Small intestine (tissue), 7 donors: Measurements from ENCODE around the gene VWF. TPM values are rescaled to one million over a fixed set of nuclear protein-coding genes. Genes with fewer than 3 reads are reported as not detected.

ENCODE experiments used
- DNase-seq, 2 donors: peaks; one replicate each; pipeline versions ENCODE4 v3.0.0 to v3.0.0-alpha.2; 2013
- FAIRE-seq: peaks from 2 replicates; lab custom pipeline; 2012; peaks lifted over from hg19 to GRCh38; lab: Jason Lieb, UNC
- H3K27ac ChIP-seq, 3 donors: one replicate each; pipeline ENCODE4 v1.5.1; 2013; ENCODE audit warnings: low read length in 2 of 3, mild to moderate bottlenecking in 2 of 3, control low read depth in 1 of 3, inconsistent platforms in 1 of 3, low read depth in 1 of 3, moderate library complexity in 1 of 3
- H3K27me3 ChIP-seq, 3 donors: one replicate each; pipeline ENCODE4 v1.6.1; 2013; ENCODE audit warnings: low read length in 3 of 3, inconsistent platforms in 1 of 3; ENCODE audit not compliant: control insufficient read depth in 3 of 3, insufficient read depth in 3 of 3
- H3K36me3 ChIP-seq, 3 donors: one replicate each; pipeline ENCODE4 v1.6.1; 2013; ENCODE audit warnings: low read length in 3 of 3, inconsistent platforms in 1 of 3, low read depth in 1 of 3, mild to moderate bottlenecking in 1 of 3, moderate library complexity in 1 of 3; ENCODE audit not compliant: control insufficient read depth in 3 of 3, insufficient read depth in 2 of 3
- H3K4me1 ChIP-seq, 3 donors: one replicate each; pipeline ENCODE4 v1.6.1; 2013; ENCODE audit warnings: low read length in 2 of 3, inconsistent platforms in 1 of 3, low read depth in 1 of 3, mild to moderate bottlenecking in 1 of 3, moderate library complexity in 1 of 3; ENCODE audit not compliant: control insufficient read depth in 3 of 3, insufficient read depth in 2 of 3
- H3K4me3 ChIP-seq, 3 donors: one replicate each; pipeline ENCODE4 v1.5.1; 2013; ENCODE audit warnings: low read length in 3 of 3, control low read depth in 1 of 3, inconsistent platforms in 1 of 3, low read depth in 1 of 3, mild to moderate bottlenecking in 1 of 3, moderate library complexity in 1 of 3
- H3K9me3 ChIP-seq, 2 donors: one replicate each; pipeline ENCODE4 v1.6.1; 2013; ENCODE audit warnings: low read depth in 1 of 2, low read length in 1 of 2; ENCODE audit not compliant: control insufficient read depth in 2 of 2, insufficient read depth in 1 of 2
- WGBS, 3 donors: extraction: QIAGEN DNeasy Blood & Tissue Kit; methylation state at CpG; one replicate each; pipeline ENCODE4 v1.1.7; 2013; 5-methylcytosine and 5-hydroxymethylcytosine counted together
- polyA plus RNA-seq, 4 donors: library from polyadenylated mRNA; stranded (reverse) in 3 of 4; unstranded in 1 of 4; fragments of 200-250 nt in 3 of 4; fragments of 120-200 nt in 1 of 4; gene quantifications; one replicate each; pipeline versions ENCODE4 v1.2.1 to v1.2.3, GENCODE V29; 2013
- donor health status: healthy with polysubstance abuse.
- donor health status: control.
- donor health status: control.
- donor health status: Bipolar disorder and iron deficiency.
- donor health status: healthy.

Gene VWF
- polyA plus RNA-seq, 4 donors = 2.2 to 82.9 (median 6.1) TPM

DNA sequence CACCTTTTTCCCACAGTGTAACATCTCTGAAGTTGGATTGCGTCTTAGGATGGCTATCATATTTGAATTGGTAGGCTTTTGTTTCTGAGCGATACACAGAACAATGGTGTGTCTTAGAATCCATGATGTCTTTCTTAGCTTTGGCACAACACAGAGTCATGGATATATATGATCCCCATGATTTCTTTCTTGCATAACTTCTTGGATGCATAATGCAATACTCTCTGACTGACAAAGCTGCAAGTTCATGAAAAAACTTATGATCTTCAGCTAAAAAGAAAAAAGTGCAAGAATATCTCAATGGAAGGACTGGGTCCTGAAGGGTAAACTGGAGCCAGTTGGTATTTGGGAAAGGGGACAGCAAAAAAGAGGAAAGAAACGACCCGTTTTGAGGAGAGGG lies 48.1 kb downstream of the VWF start:
- WGBS, 3 donors = 75 to 93% (median 80%) methylated on average over 4 of the region's 4 CpGs
- FAIRE-seq = no peak
- no peak for DNase-seq
- H3K4me1 ChIP-seq = peaks cover 0 to 6% (median 0%) of the 10 kb centered on the region in 3 donors
- no peaks in the 10 kb centered on the region for H3K27me3 ChIP-seq
- no peaks in the 10 kb centered on the region for H3K36me3 ChIP-seq
- no peaks in the 10 kb centered on the region for H3K9me3 ChIP-seq
- no peak overlapping the region for H3K4me3 ChIP-seq
- no peak overlapping the region for H3K27ac ChIP-seq

DNA sequence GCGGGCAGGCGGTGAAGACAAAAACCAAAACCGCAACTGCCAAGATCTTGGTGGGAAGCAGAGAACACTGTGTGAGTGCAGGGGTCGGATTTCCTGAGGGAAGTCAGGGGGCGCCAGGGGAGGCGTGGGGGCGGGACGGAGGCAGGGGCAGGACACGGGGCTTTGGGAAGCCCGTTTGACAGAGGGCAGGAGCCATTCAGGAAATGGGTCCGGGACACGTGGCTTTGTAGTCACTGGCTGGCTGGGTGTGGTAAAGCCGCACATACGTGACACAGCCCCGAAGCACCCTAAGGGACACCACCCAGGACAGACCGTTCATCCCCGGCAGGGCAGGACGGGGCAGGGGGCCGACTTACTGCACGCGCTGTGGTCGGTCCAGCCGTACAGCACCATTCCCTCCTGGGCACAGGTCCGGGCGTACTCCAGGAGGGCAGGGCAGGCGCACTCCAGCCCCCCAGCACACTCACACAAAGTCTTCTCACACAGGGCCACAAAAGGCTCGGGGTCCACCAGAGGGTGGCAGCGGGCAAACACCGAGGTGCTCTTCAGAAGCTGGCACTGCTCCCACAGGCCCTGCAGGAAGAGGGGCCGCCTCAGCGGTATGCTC lies 49.4 kb downstream of the VWF start:
- DNase-seq = peak in 1 of 2 donors; percentile 40
- Histone ChIP-seq H3K4me1 (peaks cover 0 to 17% (median 0%) of the 10 kb centered on the region in 3 donors), H3K36me3 (no peaks in the 10 kb centered on the region), H3K27me3 (no peaks in the 10 kb centered on the region), H3K4me3 (no peak overlapping the region), H3K9me3 (no peaks in the 10 kb centered on the region), H3K27ac (peak overlapping the region in 1 of 3 donors; percentile 3)
- WGBS, 3 donors = 35 to 47% (median 45%) methylated on average over 31 of the region's 31 CpGs
- no peak for FAIRE-seq

DNA sequence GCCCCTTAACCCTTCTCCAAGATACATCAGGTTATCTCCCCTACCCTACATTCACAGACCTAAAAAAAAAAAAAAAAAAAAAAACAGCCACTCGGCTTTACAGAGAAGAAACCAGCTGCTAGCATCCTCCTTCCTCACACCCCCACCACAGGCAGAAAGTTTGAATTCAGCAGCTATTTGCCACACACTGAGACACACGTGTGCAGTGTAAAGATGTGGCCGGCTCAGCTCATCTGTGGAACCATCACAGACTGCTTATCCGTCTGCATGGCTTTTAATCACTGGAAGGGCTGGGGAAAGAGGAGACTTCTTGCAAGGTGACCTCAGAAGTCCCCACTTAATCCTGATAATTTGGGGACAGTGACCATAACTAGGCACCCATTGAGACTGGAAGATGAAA lies 50.0 kb downstream of the VWF start:
- Histone ChIP-seq H3K4me3 (no peak overlapping the region), H3K27ac (no peak overlapping the region), H3K9me3 (no peaks in the 10 kb centered on the region), H3K4me1 (peaks cover 0 to 19% (median 0%) of the 10 kb centered on the region in 3 donors), H3K36me3 (no peaks in the 10 kb centered on the region), H3K27me3 (no peaks in the 10 kb centered on the region)
- FAIRE-seq = no peak
- 38 to 52% (median 38%) methylated on average over 4 of the region's 4 CpGs for WGBS, 3 donors
- DNase-seq = no peak

DNA sequence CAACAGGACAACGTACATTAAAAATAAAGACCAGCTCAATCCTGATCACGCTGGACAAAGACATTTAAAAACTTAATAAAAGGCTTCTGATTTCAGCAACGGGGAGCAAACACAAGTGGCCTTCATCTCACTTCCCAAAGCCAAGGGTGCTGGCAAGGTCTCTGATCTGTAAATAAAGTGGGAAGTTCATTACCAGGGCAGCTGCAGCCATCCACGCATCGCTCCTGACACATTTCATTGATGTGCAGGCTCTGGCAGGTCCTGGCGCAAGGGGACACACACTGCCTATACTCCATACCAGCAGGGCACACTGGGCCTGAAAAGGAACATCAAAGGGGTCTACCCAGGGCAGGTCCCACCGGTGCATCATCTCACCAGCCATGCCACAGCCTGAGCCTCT lies 51.0 kb downstream of the VWF start:
- Histone ChIP-seq H3K27me3 (no peaks in the 10 kb centered on the region), H3K27ac (no peak overlapping the region), H3K9me3 (no peaks in the 10 kb centered on the region), H3K4me3 (no peak overlapping the region), H3K36me3 (no peaks in the 10 kb centered on the region), H3K4me1 (peaks cover 0 to 19% (median 0%) of the 10 kb centered on the region in 3 donors)
- FAIRE-seq = no peak
- WGBS, 3 donors = 83 to 88% (median 84%) methylated on average over 7 of the region's 7 CpGs
- DNase-seq = no peak

GRCh38 chr12:6072302-6072752 lies 52.1 kb downstream of the VWF start:
- H3K27ac ChIP-seq = no peak overlapping the region
- no peaks in the 10 kb centered on the region for H3K9me3 ChIP-seq
- H3K36me3 ChIP-seq = no peaks in the 10 kb centered on the region
- H3K4me3 ChIP-seq = no peak overlapping the region
- H3K27me3 ChIP-seq = no peaks in the 10 kb centered on the region
- no peak for FAIRE-seq
- H3K4me1 ChIP-seq = peaks cover 0 to 19% (median 0%) of the 10 kb centered on the region in 3 donors
- no peak for DNase-seq
- WGBS, 3 donors = 84 to 91% (median 90%) methylated on average over 10 of the region's 10 CpGs

- no peak for DNase-seq
- Histone ChIP-seq H3K27ac (no peak overlapping the region), H3K27me3 (no peaks in the 10 kb centered on the region), H3K4me3 (no peak overlapping the region), H3K4me1 (peaks cover 0 to 19% (median 0%) of the 10 kb centered on the region in 3 donors), H3K36me3 (no peaks in the 10 kb centered on the region), H3K9me3 (no peaks in the 10 kb centered on the region)
- 94 to 95% (median 94%) methylated on average over 4 of the region's 4 CpGs for WGBS, 3 donors
- FAIRE-seq = no peak
These were observed 52.9 kb downstream of the VWF start for GRCh38 chr12:6071589-6071988.

- Histone ChIP-seq H3K36me3 (no peaks in the 10 kb centered on the region), H3K4me3 (no peak overlapping the region), H3K4me1 (peaks cover 0 to 19% (median 0%) of the 10 kb centered on the region in 3 donors), H3K27me3 (no peaks in the 10 kb centered on the region), H3K27ac (no peak overlapping the region), H3K9me3 (no peaks in the 10 kb centered on the region)
- FAIRE-seq (no peak), DNase-seq (peak; percentile 54 to 69)
- 70 to 79% (median 75%) methylated on average over 11 of the region's 11 CpGs for WGBS, 3 donors
These were observed 53.8 kb downstream of the VWF start for GRCh38 chr12:6070472-6071257.

DNA sequence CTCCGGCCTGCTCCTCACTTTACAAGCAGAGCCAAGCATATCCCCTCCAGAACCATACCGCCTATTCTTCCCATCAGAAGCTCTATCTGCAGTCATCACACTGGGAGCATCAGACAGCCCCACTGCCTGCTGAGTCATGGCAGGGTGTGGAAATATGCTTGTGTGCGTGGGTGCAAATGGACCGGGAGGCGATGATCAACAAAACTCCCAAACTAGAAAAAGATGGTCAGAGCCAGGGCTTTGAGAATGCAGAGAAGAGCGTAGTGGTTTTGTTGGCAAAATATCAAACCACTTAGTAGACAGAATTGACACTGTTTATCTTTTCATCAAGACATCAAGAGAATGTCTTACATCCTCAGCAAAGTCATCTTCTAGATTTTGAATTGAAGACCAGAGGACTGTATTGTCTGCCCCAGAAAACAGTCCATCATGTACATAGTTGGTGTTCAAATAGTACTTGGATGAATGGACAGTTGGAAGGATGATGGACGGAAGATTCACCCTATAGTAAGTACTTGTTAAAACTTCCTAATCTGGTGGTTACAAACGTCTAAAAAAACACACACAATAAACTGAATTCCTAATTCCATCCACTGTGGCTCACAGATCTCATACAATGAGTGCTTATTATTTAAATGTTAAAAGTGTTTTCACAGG lies 54.9 kb downstream of the VWF start:
- H3K4me1 ChIP-seq = peaks cover 0 to 15% (median 0%) of the 10 kb centered on the region in 3 donors
- H3K4me3 ChIP-seq = no peak overlapping the region
- H3K27me3 ChIP-seq = no peaks in the 10 kb centered on the region
- no peak overlapping the region for H3K27ac ChIP-seq
- H3K9me3 ChIP-seq = no peaks in the 10 kb centered on the region
- FAIRE-seq (no peak), DNase-seq (peak in 1 of 2 donors; percentile 20)
- 54 to 72% (median 67%) methylated on average over 8 of the region's 8 CpGs for WGBS, 3 donors
- H3K36me3 ChIP-seq = no peaks in the 10 kb centered on the region
